ENCODE data around the gene NGEF. TPM values are rescaled to one million over a fixed set of nuclear protein-coding genes. Genes with fewer than 3 reads are reported as not detected.

Gene NGEF
- total and polyA plus RNA-seq, 3 donors from 2014 or later = 7.9 to 28.7 (median 15.6) TPM

- peaks cover 11% of the 10 kb centered on the region for H3K4me1 ChIP-seq
- H3K9me3 ChIP-seq = no peaks in the 10 kb centered on the region
- H3K4me3 ChIP-seq = peak overlapping the region in 1 of 2 donors; percentile 15
- no peak for DNase-seq
- intact Hi-C loops (cut with DNase I; ENCODE audit: low total_unique reads) = no loop called here
- H3K27ac ChIP-seq = peak overlapping the region in 1 of 2 donors; percentile 68
- no peaks in the 10 kb centered on the region for H3K36me3 ChIP-seq (ENCODE audit: low read depth, missing control alignments)
- no peaks in the 10 kb centered on the region for H3K27me3 ChIP-seq
- 76 to 78% methylated on average over 12 to 13 of the region's 13 CpGs for WGBS, 2 donors
- TF ChIP-seq CTCF (IDR thresholded peaks at IDR 0.05) (no peak), POLR2A (IDR thresholded peaks at IDR 0.05) (no peak)
Observed at GRCh38 chr2:233060501-233060979, 47.5 kb upstream of the NGEF start.

- H3K9me3 ChIP-seq = no peaks in the 10 kb centered on the region
- TF ChIP-seq POLR2A (IDR thresholded peaks at IDR 0.05) (no peak), CTCF (IDR thresholded peaks at IDR 0.05) (no peak)
- peak; percentile 20 for DNase-seq
- H3K4me1 ChIP-seq = peaks cover 11% of the 10 kb centered on the region
- H3K27ac ChIP-seq = peak within 1 kb of the TSS in 1 of 2 donors; percentile 68
- H3K27me3 ChIP-seq = no peaks in the 10 kb centered on the region
- intact Hi-C loops (cut with DNase I; ENCODE audit: low total_unique reads) = no loop called here
- H3K4me3 ChIP-seq = peak within 1 kb of the TSS in 1 of 2 donors; percentile 15
- WGBS, 2 donors = 81 to 82% methylated on average over 19 to 22 of the region's 26 CpGs
- no peaks in the 10 kb centered on the region for H3K36me3 ChIP-seq (ENCODE audit: low read depth, missing control alignments)
Observed at GRCh38 chr2:233059797-233060500, 46.9 kb upstream of the NGEF start, which contains the start of gene INPP5D. Gene INPP5D (plus strand): TSS chr2:233060342. CDS start chr2:233060479, 137 bp downstream.

GRCh38 chr2:233059547-233059796 is 46.4 kb upstream of the NGEF start:
- H3K4me1 ChIP-seq = peaks cover 11% of the 10 kb centered on the region
- H3K9me3 ChIP-seq = no peaks in the 10 kb centered on the region
- H3K27ac ChIP-seq = peak overlapping the region in 1 of 2 donors; percentile 68
- 96% methylated on average over 7 of the region's 7 CpGs; no CpG with 5 or more reads in 1 of the 2 donors for WGBS, 2 donors
- H3K4me3 ChIP-seq = no peak overlapping the region
- TF ChIP-seq POLR2A (IDR thresholded peaks at IDR 0.05) = no peak
- H3K36me3 ChIP-seq (ENCODE audit: low read depth, missing control alignments) = no peaks in the 10 kb centered on the region
- intact Hi-C loops (cut with DNase I; ENCODE audit: low total_unique reads) = no loop called here
- DNase-seq = peak; percentile 12
- no peaks in the 10 kb centered on the region for H3K27me3 ChIP-seq

- TF ChIP-seq CTCF (IDR thresholded peaks at IDR 0.05) (no peak), POLR2A (IDR thresholded peaks at IDR 0.05) (no peak)
- Histone ChIP-seq H3K4me1 (peaks cover 11% of the 10 kb centered on the region), H3K36me3 (ENCODE audit: low read depth, missing control alignments) (no peaks in the 10 kb centered on the region), H3K9me3 (no peaks in the 10 kb centered on the region), H3K4me3 (no peak overlapping the region), H3K27ac (no peak overlapping the region), H3K27me3 (no peaks in the 10 kb centered on the region)
- DNase-seq = peak; percentile 6
- WGBS, 2 donors = 93 to 96% methylated on average over 11 to 21 of the region's 24 CpGs
- intact Hi-C loops (cut with DNase I; ENCODE audit: low total_unique reads) = no loop called here
Observed at GRCh38 chr2:233058717-233059546, 45.9 kb upstream of the NGEF start.

- whole genome bisulfite sequencing, 2 donors = 76 to 82% methylated on average over 5 to 6 of the region's 6 CpGs
- DNase-seq = peak; percentile 10
Observed at GRCh38 chr2:233056961-233057605, 44.0 kb upstream of the NGEF start.

More at GRCh38 chr2:233056961-233057605, 44.0 kb upstream of the NGEF start:
- Histone ChIP-seq H3K4me3 (no peak overlapping the region), H3K27ac (no peak overlapping the region), H3K36me3 (ENCODE audit: low read depth, missing control alignments) (no peaks in the 10 kb centered on the region), H3K9me3 (no peaks in the 10 kb centered on the region), H3K27me3 (no peaks in the 10 kb centered on the region), H3K4me1 (peaks cover 6% of the 10 kb centered on the region)
- no peak for TF ChIP-seq CTCF (IDR thresholded peaks at IDR 0.05)
- TF ChIP-seq POLR2A (IDR thresholded peaks at IDR 0.05) = no peak
- intact Hi-C loops (cut with DNase I; ENCODE audit: low total_unique reads) = no loop called here
